ENCODE data around the gene FBXL15. TPM values are rescaled to one million over a fixed set of nuclear protein-coding genes. Genes with fewer than 3 reads are reported as not detected.

The FBXL15 gene
- total RNA-seq, 1 experiment from 2014 or later = 24.6 TPM

GRCh38 chr10:102402512-102402896, 18.1 kb upstream of the FBXL15 start:
- ChIA-PET CTCF (interaction anchor here (0.7 to 4.8 kb wide), 8 partner anchors 8 to 181 kb away, joined by 3 to 68 read pairs (median 22); partner anchors contain the start of genes FBXL15 and NFKB2), POLR2A (no interaction called here)
- Mint-ChIP-seq H3K4me3 (no peak overlapping the region), H3K9me3 (no peaks in the 10 kb centered on the region), H3K4me1 (peaks cover 3% of the 10 kb centered on the region; the same call in 1 of the 2 replicates), H3K27ac (no peak overlapping the region), H3K36me3 (no peaks in the 10 kb centered on the region; the same call in 1 of the 2 replicates), H3K27me3 (ENCODE audit: low read depth) (peaks cover 27% of the 10 kb centered on the region)
- no peak for ATAC-seq
- DNase-seq (ENCODE audit: low spot score) = no peak
- TF ChIP-seq ZNF219 (CRISPR knock-in tag; IDR thresholded peaks at IDR 0.05; ENCODE audit: borderline replicate concordance) (no peak), PRDM15 (CRISPR knock-in tag; IDR thresholded peaks at IDR 0.05) (no peak), ATF2 (CRISPR knock-in tag; IDR thresholded peaks at IDR 0.05; ENCODE audit: borderline replicate concordance, low read depth) (no peak), ETV6 (CRISPR knock-in tag; IDR thresholded peaks at IDR 0.05) (no peak), ZNF671 (CRISPR knock-in tag; IDR thresholded peaks at IDR 0.05) (no peak), NR1H2 (CRISPR knock-in tag; IDR thresholded peaks at IDR 0.05) (no peak), ZMAT4 (CRISPR knock-in tag; IDR thresholded peaks at IDR 0.05) (no peak), FOXJ3 (CRISPR knock-in tag; IDR thresholded peaks at IDR 0.05; ENCODE audit: borderline replicate concordance) (no peak), HMGXB4 (CRISPR knock-in tag; IDR thresholded peaks at IDR 0.05) (no peak), STAT6 (CRISPR knock-in tag; conservative IDR thresholded peaks at IDR 0.05; ENCODE audit: low read depth) (no peak), SMAD3 (CRISPR knock-in tag; IDR thresholded peaks at IDR 0.05; ENCODE audit: borderline replicate concordance) (no peak), ELF4 (CRISPR knock-in tag; IDR thresholded peaks at IDR 0.05; ENCODE audit: low read depth) (no peak), MXD4 (CRISPR knock-in tag; IDR thresholded peaks at IDR 0.05; ENCODE audit: borderline replicate concordance) (no peak), ZNF121 (CRISPR knock-in tag; IDR thresholded peaks at IDR 0.05) (no peak), ZSCAN18 (CRISPR knock-in tag; IDR thresholded peaks at IDR 0.05) (no peak), USF2 (CRISPR knock-in tag; IDR thresholded peaks at IDR 0.05) (no peak), FOXP1 (CRISPR knock-in tag; IDR thresholded peaks at IDR 0.05; ENCODE audit: borderline replicate concordance) (no peak)

Measured in WTC11 (cell line).